ENCODE data around the gene GOLGA6C. TPM values are rescaled to one million over a fixed set of nuclear protein-coding genes. Genes with fewer than 3 reads are reported as not detected.

Gene GOLGA6C
- total RNA-seq, 1 donor from 2014 or later = not detected

GRCh38 chr15:75232826-75233503 lies 25.2 kb upstream of the GOLGA6C start:
- Mint-ChIP-seq H3K4me3 (no peak overlapping the region), H3K9me3 (no peaks in the 10 kb centered on the region), H3K27ac (no peak overlapping the region), H3K27me3 (peaks cover 28% of the 10 kb centered on the region), H3K36me3 (ENCODE audit: low read depth) (no peaks in the 10 kb centered on the region), H3K4me1 (peaks cover 2% of the 10 kb centered on the region)
- CTCF ChIA-PET = no interaction called here
- no peak for TF ChIP-seq CTCF (IDR thresholded peaks at IDR 0.05)
- POLR2A ChIA-PET = no interaction called here
- ATAC-seq (ENCODE audit: low read depth) = no peak
- DNase-seq = no peak
- intact Hi-C loops (cut with micrococcal nuclease) = no loop called here

- no peaks in the 10 kb centered on the region for H3K36me3 Mint-ChIP-seq (ENCODE audit: low read depth)
- H3K4me3 Mint-ChIP-seq = no peak overlapping the region
- intact Hi-C loops (cut with micrococcal nuclease) = no loop called here
- peaks cover 24% of the 10 kb centered on the region for H3K27me3 Mint-ChIP-seq
- H3K9me3 Mint-ChIP-seq = no peaks in the 10 kb centered on the region
- DNase-seq = peak; percentile 2
- H3K4me1 Mint-ChIP-seq = peaks cover 2% of the 10 kb centered on the region
- H3K27ac Mint-ChIP-seq = no peak overlapping the region
- ChIA-PET POLR2A (no interaction called here), CTCF (no interaction called here)
- ATAC-seq (ENCODE audit: low read depth) = no peak
- TF ChIP-seq CTCF (IDR thresholded peaks at IDR 0.05) = no peak
These were observed 24.5 kb upstream of the GOLGA6C start for GRCh38 chr15:75233504-75234190.

GRCh38 chr15:75234191-75234810 lies 23.8 kb upstream of the GOLGA6C start:
- TF ChIP-seq CTCF (IDR thresholded peaks at IDR 0.05) = no peak
- Mint-ChIP-seq H3K27me3 (peaks cover 23% of the 10 kb centered on the region), H3K27ac (no peak overlapping the region), H3K9me3 (no peaks in the 10 kb centered on the region), H3K36me3 (ENCODE audit: low read depth) (no peaks in the 10 kb centered on the region), H3K4me1 (peaks cover 2% of the 10 kb centered on the region), H3K4me3 (no peak overlapping the region)
- no peak for ATAC-seq (ENCODE audit: low read depth)
- DNase-seq = peak; percentile 11
- intact Hi-C loops (cut with micrococcal nuclease) = no loop called here
- POLR2A ChIA-PET = no interaction called here
- CTCF ChIA-PET = no interaction called here

GRCh38 chr15:75235051-75235673 lies 23.0 kb upstream of the GOLGA6C start:
- Mint-ChIP-seq H3K4me3 (no peak overlapping the region), H3K4me1 (peaks cover 2% of the 10 kb centered on the region), H3K27me3 (peaks cover 25% of the 10 kb centered on the region), H3K36me3 (ENCODE audit: low read depth) (no peaks in the 10 kb centered on the region), H3K27ac (no peak overlapping the region), H3K9me3 (no peaks in the 10 kb centered on the region)
- DNase-seq = peak; percentile 3
- CTCF ChIA-PET = no interaction called here
- intact Hi-C loops (cut with micrococcal nuclease) = no loop called here
- no peak for ATAC-seq (ENCODE audit: low read depth)
- TF ChIP-seq CTCF (IDR thresholded peaks at IDR 0.05) = no peak
- POLR2A ChIA-PET = no interaction called here

Data from activated B cell treated with CpG ODN at 0.5 μM for 24 hours (primary cell).